ENCODE measurements around the gene METTL5. TPM values are rescaled to one million over a fixed set of nuclear protein-coding genes. Genes with fewer than 3 reads are reported as not detected.

The METTL5 gene
- total RNA-seq, 1 experiment from 2014 or later: 86.5 TPM

DNA sequence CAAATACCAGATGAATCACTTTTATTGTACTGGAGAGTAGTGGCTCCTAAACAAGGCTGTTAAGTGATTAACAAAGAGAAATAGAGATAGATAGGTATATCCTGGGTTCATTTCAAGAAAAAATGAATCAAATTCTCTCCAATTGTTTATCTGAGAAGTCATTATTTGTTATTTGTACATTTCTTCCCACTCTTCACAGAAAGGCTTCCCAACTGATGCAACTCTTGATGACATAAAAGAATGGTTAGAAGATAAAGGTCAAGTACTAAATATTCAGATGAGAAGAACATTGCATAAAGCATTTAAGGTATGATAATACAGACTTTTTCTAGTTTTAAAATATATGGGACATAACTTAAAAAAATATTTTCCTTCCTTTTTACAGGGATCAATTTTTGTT, 18.1 kb downstream of the METTL5 start:
- no peaks in the 10 kb centered on the region for H3K9me3 ChIP-seq
- H3K36me3 ChIP-seq: peaks cover 88% of the 10 kb centered on the region
- no peak overlapping the region for H3K4me3 ChIP-seq
- DNase-seq: no peak
- no peaks in the 10 kb centered on the region for H3K27me3 ChIP-seq

DNA sequence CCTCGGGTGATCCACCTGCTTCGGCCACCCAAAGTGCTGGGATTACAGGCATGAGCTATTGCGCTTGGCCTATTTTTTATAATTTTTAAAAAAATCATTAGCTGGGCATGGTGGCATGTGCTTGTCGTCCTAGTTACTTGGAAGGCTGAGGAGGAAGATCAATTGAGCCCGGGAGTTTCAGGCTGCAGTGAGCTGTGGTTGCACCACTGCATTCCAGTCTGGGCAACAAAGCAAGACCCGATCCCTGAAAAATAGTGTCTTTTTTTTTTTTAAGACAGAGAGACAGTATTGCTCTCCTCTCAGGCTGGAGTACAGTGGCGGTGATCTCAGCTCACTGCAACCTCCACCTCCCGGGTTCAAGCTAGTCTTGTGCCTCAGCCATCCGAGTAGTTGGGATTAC, 21.2 kb downstream of the METTL5 start:
- H3K27me3 ChIP-seq: no peaks in the 10 kb centered on the region
- DNase-seq: no peak
- no peak overlapping the region for H3K4me3 ChIP-seq
- H3K9me3 ChIP-seq: no peaks in the 10 kb centered on the region
- H3K36me3 ChIP-seq: peaks cover 75% of the 10 kb centered on the region

DNA sequence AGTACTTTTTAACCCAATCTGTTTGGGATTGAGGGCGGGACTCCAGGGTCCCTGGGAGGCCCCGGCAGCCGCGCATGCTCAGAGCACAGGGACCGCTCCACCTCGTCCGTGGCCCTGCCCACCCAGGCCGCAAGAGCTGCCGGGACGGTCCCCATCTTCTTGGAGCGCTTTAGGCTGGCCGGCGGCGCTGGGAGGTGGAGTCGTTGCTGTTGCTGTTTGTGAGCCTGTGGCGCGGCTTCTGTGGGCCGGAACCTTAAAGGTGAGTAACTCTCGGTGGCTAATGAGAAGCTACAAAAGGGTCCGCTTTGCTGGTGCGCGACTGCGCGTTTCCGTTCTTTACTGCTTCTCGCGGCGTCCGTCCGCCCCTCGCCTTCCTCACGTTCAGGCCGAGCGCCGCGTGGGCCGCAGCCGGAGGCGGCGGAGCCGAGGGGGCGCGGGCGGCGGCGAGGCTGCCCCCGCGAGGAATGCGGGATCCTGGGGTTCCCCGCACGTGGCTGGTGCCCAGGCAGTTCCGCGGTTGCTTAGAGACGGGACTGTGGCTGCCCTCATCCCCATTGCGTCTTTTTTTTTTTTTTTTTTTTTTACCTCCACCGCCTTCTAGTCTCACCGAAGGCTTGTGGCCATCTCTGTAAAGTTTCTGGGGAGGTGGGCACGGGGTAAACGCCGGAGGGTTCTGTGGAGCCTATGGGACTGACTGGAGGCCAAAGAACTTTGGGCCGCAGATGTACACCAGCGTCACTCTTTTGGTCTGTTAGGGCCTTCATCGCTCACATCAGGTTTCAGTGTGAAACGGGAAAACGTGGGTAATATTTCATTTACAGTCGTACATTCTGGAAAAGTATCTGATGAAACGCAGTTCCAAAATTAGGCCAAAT, 25.8 kb downstream of the METTL5 start, which contains the start of gene SSB:
SSB (plus strand) TSS at position 154 of the 875 bp plus-strand sequence. CDS start 2,090 bp downstream, outside the sequence.
- no peaks in the 10 kb centered on the region for H3K27me3 ChIP-seq
- H3K4me3 ChIP-seq: peak within 1 kb of the TSS; percentile 64
- peaks cover 3% of the 10 kb centered on the region; the same call in 1 of the 2 replicates for H3K9me3 ChIP-seq
- DNase-seq: peak; percentile 96
- H3K36me3 ChIP-seq: peaks cover 39% of the 10 kb centered on the region

DNA sequence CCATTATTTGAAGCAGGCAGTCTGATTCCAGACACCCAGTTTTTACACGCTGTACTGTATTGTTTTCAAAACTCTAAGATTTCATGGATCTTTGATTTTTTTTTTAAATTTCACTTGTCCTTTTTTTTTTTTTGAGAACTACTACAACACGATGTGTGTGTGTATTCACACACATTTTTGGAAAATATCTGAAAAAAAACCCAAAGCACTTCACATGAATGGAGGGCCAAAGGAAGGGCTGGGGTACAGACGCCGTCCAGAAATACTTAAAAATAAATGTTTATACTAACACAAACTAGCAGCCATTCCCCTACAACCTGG, 26.3 kb downstream of the METTL5 start:
- H3K36me3 ChIP-seq: peaks cover 33% of the 10 kb centered on the region
- H3K4me3 ChIP-seq: peak overlapping the region; percentile 64
- DNase-seq: no peak
- H3K27me3 ChIP-seq: no peaks in the 10 kb centered on the region
- H3K9me3 ChIP-seq: peaks cover 3% of the 10 kb centered on the region; the same call in 1 of the 2 replicates

DNA sequence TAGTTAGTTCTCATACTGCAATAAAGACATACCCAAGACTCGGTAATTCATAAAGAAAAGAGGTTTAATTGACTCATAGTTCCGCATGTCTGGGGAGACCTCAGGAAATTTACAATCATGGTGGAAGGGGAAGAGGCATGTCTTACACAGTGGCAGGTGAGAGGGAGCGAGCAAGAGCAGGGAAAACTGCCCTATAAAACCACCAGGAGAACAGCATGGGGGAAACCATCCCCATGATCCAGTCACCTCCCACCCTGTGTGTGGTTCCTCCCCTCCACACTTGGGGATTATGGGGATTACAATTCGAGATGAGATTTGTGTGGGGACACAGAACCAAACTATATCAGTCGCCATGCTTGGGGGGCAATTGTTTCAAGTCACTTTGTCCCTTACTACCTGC, 27.1 kb downstream of the METTL5 start:
- H3K9me3 ChIP-seq: peaks cover 3% of the 10 kb centered on the region; the same call in 1 of the 2 replicates

DNA sequence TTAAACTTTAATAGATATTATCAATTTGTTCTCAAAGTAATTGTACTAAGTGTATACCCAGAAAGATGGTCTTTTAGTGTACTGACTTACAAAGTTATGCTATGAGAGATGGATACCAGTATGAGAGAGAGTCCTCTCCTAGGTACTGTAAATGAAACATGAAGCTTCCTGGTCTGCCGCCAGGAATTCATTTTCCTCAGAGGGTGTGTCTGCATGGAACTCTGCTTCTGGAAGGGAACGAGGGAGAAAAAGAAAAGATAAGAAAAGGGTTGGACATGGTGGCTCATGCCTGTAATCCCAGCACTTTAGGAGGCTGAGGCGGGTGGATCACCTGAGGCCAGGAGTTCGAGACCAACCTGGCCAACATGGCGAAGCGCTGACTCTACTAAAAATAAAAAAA, 28.3 kb downstream of the METTL5 start:
- peaks cover 3% of the 10 kb centered on the region; the same call in 1 of the 2 replicates for H3K9me3 ChIP-seq
- H3K36me3 ChIP-seq: peaks cover 16% of the 10 kb centered on the region
- H3K4me3 ChIP-seq: no peak overlapping the region
- no peak for DNase-seq
- no peaks in the 10 kb centered on the region for H3K27me3 ChIP-seq

More for the DNA sequence above, 27.1 kb downstream of the METTL5 start:
- DNase-seq: no peak
- H3K4me3 ChIP-seq: no peak overlapping the region
- H3K36me3 ChIP-seq: peaks cover 28% of the 10 kb centered on the region
- H3K27me3 ChIP-seq: no peaks in the 10 kb centered on the region

DNA sequence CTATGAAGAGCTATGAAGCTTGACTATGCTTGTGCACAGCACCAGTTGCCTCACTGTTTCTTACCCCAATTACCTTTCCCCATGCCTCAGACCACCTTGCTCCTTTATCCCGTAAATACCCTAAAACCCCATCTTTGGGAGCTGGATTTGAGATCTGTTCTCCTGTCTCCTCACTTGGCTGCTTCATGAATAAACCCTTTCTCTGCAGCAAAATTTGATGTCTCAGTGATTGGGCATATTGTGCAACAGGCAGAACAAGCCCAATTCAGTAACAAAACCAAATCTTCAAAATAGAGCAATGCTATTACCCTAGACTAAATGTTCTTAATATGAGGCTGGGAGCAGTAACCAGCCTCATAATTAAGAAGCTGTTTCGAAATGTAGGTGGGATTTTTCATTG, 29.5 kb downstream of the METTL5 start:
- Histone ChIP-seq H3K36me3 (peaks cover 6% of the 10 kb centered on the region), H3K4me3 (no peak overlapping the region)
- no peak for DNase-seq

DNA sequence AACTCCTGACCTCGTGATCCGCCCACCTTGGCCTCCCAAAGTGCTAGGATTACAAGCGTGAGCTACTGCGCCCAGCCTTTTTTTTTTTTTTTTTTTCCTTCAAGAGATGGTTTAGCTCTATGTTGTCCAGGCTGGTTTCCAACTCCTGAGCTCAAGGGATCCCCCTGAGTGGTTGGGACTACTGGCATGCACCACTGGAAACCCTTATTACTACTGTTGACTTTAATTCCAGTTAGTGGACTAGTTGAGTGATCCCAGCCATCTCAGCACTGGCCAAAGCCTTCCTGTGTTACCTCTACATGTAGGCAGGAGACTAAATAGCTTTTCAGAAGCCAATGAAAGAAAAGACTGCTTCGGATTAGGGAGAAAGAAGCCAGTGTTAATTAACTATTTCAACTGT, 34.1 kb downstream of the METTL5 start:
- no peak for DNase-seq
- H3K27me3 ChIP-seq: no peaks in the 10 kb centered on the region
- H3K36me3 ChIP-seq: no peaks in the 10 kb centered on the region
- no peak overlapping the region for H3K4me3 ChIP-seq
- peaks cover 3% of the 10 kb centered on the region; the same call in 1 of the 2 replicates for H3K9me3 ChIP-seq

More for the DNA sequence above, 29.5 kb downstream of the METTL5 start:
- H3K9me3 ChIP-seq: peaks cover 3% of the 10 kb centered on the region; the same call in 1 of the 2 replicates
- H3K27me3 ChIP-seq: no peaks in the 10 kb centered on the region

DNA sequence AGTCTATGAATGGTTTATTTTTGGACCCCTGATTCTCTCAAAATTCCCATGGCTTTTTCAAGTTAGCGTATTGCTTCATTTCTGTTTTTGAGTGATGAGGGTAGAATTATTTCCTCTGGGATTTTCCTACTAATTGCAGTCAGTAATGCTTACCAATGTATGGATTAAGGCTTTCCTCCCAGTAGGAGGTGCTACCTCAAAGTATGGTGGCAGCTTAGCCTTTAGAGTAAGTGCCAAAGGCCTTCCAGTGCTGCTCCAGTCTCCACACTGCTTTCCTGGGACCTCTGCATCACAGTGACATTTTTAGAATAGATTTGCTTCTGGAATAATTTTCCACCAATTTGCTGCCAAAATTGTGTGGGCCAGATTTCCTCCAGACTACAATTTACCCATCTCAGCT, 42.2 kb downstream of the METTL5 start:
- no peaks in the 10 kb centered on the region for H3K27me3 ChIP-seq
- no peak overlapping the region for H3K4me3 ChIP-seq
- no peaks in the 10 kb centered on the region for H3K36me3 ChIP-seq
- H3K9me3 ChIP-seq: no peaks in the 10 kb centered on the region
- DNase-seq: no peak

DNA sequence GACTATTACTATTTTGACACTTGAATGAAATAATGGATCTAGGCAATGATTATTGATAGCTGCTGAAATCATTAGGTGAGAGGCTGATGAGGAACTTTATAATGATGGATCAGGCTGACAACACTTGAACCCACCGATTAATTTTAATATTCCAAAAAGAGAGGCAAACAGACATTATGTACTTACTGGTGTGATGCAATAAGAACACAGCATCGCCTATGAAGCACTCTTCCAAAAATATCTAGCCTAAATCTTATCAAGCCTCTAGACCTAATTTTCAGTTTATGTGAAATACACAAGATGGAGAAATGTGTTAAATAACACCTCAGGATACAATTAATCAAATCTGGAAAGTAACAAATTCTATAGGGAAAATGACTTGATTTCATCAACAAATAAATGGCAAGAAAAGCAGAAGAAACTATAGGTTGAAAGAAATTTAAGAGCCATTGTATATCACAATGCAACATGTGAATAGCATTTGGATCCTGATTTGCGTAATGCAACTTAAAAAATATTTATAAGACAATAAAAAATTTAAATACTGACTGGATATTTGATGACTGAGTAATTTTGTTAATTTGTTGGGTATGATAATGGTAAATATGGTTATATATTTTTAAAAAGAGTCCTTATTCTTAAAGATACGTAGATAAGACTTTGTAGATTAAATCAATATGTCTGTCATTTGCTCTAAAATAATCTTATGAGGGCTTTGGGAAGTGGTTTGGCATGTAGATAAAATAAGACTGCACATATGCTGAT, 43.3 kb downstream of the METTL5 start:
- no peak overlapping the region for H3K4me3 ChIP-seq
- H3K27me3 ChIP-seq: no peaks in the 10 kb centered on the region
- no peaks in the 10 kb centered on the region for H3K9me3 ChIP-seq
- DNase-seq: no peak
- H3K36me3 ChIP-seq: no peaks in the 10 kb centered on the region

DNA sequence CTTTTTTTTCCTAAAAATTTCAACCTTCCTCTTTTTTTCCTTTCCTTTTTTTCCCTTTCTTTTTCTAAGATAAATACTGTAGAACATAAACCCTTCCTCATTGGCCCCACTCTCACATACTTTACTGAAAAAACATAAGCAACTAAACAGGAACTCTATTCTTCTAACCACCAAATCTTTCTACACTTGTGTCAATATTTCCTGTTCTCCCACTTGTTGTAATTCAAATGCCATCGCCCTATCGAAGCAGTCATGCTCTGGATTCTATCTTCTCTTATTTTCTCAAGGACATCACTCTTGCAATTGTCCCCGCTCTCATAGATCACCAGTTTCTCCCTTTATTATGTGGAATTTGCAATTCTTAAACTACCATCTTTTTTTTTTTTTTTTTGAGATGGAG, 46.3 kb downstream of the METTL5 start:
- Histone ChIP-seq H3K36me3 (no peaks in the 10 kb centered on the region), H3K4me3 (no peak overlapping the region), H3K9me3 (no peaks in the 10 kb centered on the region), H3K27me3 (no peaks in the 10 kb centered on the region)
- DNase-seq: no peak

DNA sequence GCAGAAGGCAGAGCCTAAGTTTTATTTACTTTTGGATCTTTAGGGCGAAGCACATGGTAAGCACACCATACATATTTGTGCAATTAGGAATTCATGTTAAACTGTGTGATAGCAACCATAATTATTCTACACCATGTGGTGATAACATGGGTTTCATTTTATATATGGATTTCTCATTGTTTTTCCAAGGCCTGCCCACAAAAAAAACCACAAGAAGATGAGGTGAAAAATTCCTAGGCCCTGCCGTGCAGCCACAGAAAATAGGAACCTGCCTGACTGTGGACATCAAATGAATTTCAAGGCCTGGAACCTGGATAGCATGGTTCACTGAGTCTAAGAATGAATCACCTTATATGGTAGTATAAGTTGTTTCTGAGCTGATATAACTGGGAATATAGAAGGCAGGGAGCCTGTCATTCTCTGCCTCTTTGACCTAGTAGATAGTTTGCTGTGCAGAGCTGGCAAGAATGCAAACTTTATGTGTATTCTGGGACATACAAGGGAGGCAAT, 48.4 kb downstream of the METTL5 start:
- no peaks in the 10 kb centered on the region for H3K36me3 ChIP-seq
- DNase-seq: no peak
- no peak overlapping the region for H3K4me3 ChIP-seq
- no peaks in the 10 kb centered on the region for H3K9me3 ChIP-seq
- no peaks in the 10 kb centered on the region for H3K27me3 ChIP-seq

DNA sequence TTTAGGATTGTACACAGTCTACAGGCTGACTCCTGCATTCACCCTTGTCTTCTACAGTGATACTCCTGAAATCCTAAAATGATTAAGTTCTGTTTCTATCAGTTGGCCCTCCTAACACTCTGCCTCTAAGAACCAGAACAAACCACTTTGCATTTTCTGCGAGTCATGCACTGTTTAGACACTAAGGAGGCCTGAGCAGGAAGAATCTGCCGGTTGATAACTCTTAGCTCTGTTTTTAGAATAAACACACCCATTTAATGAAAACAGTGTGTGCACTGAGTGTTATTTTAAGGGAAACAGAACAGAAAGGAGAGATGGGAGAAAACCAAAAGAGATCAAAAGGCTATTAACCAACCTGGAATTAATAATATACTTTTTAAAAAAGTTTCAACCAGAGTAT, 48.9 kb downstream of the METTL5 start:
- Histone ChIP-seq H3K27me3 (no peaks in the 10 kb centered on the region), H3K9me3 (no peaks in the 10 kb centered on the region), H3K4me3 (no peak overlapping the region), H3K36me3 (no peaks in the 10 kb centered on the region)
- DNase-seq: no peak

DNA sequence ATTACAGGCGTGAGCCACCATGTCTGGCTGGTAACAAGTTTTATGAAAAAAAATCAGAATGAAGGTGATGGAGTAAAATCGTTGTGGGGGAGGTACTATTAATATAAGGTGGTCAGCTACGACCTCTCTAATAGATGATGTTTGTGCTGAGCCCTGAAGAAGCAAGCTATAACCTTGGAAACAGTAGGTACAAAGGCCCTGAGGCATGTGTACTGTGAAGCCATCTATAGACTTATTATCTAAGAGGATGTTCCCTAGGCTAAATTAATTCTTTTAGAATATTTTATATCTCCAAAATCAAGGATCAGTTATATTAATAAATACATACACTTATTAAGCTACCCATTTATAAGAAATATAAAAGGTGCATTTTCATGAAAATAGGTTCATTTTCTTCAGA, 49.4 kb downstream of the METTL5 start:
- Histone ChIP-seq H3K9me3 (no peaks in the 10 kb centered on the region), H3K4me3 (no peak overlapping the region), H3K27me3 (no peaks in the 10 kb centered on the region), H3K36me3 (no peaks in the 10 kb centered on the region)
- DNase-seq: no peak

DNA sequence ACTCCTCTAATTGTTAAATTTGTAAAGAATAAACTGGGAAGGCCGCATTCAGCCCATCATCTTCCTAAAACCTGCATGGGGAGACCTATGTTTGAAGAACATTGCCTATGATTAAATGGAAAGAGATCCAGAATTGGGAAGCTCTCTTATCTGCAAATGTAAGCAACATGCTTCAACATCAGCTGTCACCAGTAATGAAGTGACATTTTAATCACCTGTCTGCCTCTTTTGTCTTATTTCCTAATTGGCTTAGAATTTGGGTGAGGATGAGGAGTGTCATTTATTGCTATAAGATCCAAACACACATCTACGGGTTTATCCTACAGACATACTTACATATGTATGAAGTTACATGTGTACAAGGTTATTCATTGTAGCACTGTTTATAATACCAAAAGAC, 52.1 kb downstream of the METTL5 start:
- H3K36me3 ChIP-seq: no peaks in the 10 kb centered on the region
- H3K27me3 ChIP-seq: peaks cover 6% of the 10 kb centered on the region; the same call in 1 of the 2 replicates
- H3K4me3 ChIP-seq: no peak overlapping the region
- no peak for DNase-seq
- no peaks in the 10 kb centered on the region for H3K9me3 ChIP-seq

DNA sequence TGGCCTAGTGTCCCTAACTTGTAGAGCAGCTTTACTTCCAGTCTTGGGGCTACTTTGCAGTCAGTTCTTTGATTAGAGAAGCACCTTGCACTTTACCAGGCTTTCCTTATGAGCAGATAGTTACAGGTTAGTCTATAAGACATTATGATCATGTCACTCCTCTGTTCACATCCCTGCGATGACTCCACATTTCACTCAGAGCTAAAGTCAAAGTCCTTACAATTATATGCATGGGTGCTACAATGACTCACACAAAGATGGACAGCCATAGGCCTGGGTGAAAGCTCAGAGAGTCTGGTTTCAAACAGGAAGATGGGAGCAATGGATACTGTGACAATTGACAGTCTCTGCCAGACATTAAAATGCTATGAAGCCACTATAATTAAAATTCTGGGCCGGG, 53.1 kb downstream of the METTL5 start:
- Histone ChIP-seq H3K36me3 (no peaks in the 10 kb centered on the region), H3K9me3 (no peaks in the 10 kb centered on the region), H3K27me3 (peaks cover 6% of the 10 kb centered on the region; the same call in 1 of the 2 replicates), H3K4me3 (no peak overlapping the region)
- no peak for DNase-seq

DNA sequence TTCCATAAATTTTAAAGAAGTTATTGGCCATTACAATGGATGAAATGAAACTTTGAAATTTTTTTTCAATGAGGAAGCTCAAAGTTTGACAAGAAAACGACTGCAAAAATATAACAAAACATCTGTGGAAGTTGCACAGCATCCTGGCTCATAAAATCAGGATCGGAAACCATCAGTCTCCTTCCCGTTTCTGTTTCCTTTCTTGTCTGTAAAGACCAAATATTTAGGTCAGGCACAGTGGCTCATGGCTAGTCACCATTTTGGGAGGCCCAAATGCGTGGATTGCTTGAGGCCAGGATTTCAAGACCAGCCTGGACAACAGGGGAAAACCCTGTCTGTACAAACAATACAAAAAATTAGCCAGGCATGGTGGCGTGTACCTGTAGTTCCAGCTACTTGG, 53.7 kb downstream of the METTL5 start:
- Histone ChIP-seq H3K4me3 (no peak overlapping the region), H3K27me3 (peaks cover 6% of the 10 kb centered on the region; the same call in 1 of the 2 replicates), H3K36me3 (no peaks in the 10 kb centered on the region), H3K9me3 (no peaks in the 10 kb centered on the region)
- no peak for DNase-seq

Measured in MG63 (cell line).